ENCODE results near the gene ITGAL. TPM values are rescaled to one million over a fixed set of nuclear protein-coding genes. Genes with fewer than 3 reads are reported as not detected.

ITGAL gene
- total RNA-seq, 1 experiment from 2014 or later = not detected

DNA sequence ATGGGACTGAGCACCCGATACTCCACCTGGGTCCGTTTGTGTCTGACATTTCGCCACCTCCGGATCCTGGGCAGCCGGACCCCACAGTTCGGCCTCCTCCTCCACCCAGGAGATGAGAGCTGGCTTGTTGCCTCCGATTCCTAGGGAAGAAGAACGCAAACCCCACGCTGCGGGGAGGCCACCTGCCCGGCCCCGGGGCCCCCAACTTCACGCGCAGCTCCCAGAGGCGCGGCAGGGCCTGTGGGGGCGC lies 85.1 kb downstream of the ITGAL start:
- no peak for DNase-seq (ENCODE audit: low spot score)
- Histone ChIP-seq H3K9me3 (ENCODE audit: low read depth, low read length, poor library complexity, severe bottlenecking) (no peaks in the 10 kb centered on the region), H3K4me3 (ENCODE audit: low read depth, low read length, poor library complexity, severe bottlenecking) (peak overlapping the region; percentile 95), H3K27me3 (replicated peaks; ENCODE audit: insufficient read depth, low read depth, low read length, poor library complexity) (no peaks in the 10 kb centered on the region), H3K27ac (ENCODE audit: low read depth, low read length, poor library complexity, severe bottlenecking) (peak overlapping the region; percentile 95), H3K36me3 (ENCODE audit: insufficient read depth, low read length, poor library complexity, severe bottlenecking) (peaks cover 33% of the 10 kb centered on the region), H3K4me1 (ENCODE audit: insufficient read depth, low read length, poor library complexity, severe bottlenecking) (no peaks in the 10 kb centered on the region)
- CTCF ChIA-PET = no interaction called here
- BruUV-seq (replicated peaks) = no TSS peak
- TF ChIP-seq, protein P1, sequence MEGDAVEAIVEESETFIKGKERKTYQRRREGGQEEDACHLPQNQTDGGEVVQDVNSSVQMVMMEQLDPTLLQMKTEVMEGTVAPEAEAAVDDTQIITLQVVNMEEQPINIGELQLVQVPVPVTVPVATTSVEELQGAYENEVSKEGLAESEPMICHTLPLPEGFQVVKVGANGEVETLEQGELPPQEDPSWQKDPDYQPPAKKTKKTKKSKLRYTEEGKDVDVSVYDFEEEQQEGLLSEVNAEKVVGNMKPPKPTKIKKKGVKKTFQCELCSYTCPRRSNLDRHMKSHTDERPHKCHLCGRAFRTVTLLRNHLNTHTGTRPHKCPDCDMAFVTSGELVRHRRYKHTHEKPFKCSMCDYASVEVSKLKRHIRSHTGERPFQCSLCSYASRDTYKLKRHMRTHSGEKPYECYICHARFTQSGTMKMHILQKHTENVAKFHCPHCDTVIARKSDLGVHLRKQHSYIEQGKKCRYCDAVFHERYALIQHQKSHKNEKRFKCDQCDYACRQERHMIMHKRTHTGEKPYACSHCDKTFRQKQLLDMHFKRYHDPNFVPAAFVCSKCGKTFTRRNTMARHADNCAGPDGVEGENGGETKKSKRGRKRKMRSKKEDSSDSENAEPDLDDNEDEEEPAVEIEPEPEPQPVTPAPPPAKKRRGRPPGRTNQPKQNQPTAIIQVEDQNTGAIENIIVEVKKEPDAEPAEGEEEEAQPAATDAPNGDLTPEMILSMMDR (conservative IDR thresholded peaks at IDR 0.05; ENCODE audit: low read depth, low read length) = no peak
- no peak for TF ChIP-seq EZH2 (IDR thresholded peaks at IDR 0.05; ENCODE audit: borderline replicate concordance, low read depth, low read length, poor library complexity, severe bottlenecking)
- intact Hi-C loops (cut with micrococcal nuclease; ENCODE audit: unreplicated experiment) = no loop called here
- POLR2A ChIA-PET (ENCODE audit: low non-redundant PET) = no interaction called here

DNA sequence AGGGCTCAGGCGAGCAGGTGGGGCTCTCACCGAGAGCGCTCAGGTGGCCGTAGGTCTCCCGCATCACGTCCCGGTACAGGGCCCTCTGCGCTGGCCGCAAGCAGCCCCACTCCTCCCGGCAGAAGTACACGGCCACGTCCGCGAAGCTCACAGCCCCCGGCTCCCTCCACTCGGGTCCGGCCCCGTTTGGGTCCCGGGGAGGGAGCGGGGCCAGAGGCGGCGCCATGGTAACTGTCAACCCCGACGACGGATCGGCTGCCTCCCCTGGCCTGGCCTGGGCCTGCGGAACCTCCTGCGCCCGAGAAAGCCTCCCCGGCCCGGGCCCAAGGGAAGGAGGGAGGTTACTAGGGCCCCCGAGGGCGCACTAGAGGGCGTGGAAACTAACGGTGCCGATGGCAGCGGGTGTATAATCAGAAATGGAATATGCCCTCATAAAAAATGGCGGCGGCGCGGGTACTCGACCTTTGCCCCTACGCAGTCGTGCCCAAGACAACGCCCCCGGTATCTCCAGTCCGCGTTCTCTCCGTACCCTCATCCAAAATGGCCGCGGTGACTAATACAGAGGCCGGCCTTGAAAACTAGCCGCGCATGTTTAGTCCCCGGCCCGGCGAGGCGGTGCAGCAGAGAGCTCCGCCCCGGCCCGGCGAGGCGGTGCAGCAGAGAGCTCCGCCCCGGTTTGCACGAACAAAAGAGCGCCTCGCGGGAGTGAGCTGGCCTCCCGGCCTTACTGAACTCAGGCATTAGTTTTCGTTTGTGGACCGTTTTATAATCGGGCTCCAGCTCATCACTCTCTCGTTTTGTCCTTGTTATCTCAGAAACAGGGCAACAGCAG lies 85.6 kb downstream of the ITGAL start, which contains the start of gene ZNF764:
ZNF764 (minus strand) TSS at position 418 of the 832 bp plus-strand sequence; CDS start at position 226, 192 bp downstream.
- POLR2A ChIA-PET (ENCODE audit: low non-redundant PET) = interaction anchor here (0.6 to 0.9 kb wide), 3 partner anchors 14 to 114 kb away, joined by 3 to 17 read pairs (median 5); partner anchors contain the start of gene ZNF688
- TSS peak; percentile 54 for BruUV-seq (replicated peaks)
- no peak for TF ChIP-seq EZH2 (IDR thresholded peaks at IDR 0.05; ENCODE audit: borderline replicate concordance, low read depth, low read length, poor library complexity, severe bottlenecking)
- TF ChIP-seq, protein P1 (conservative IDR thresholded peaks at IDR 0.05; ENCODE audit: low read depth, low read length) = no peak
- Histone ChIP-seq H3K9me3 (ENCODE audit: low read depth, low read length, poor library complexity, severe bottlenecking) (no peaks in the 10 kb centered on the region), H3K4me1 (ENCODE audit: insufficient read depth, low read length, poor library complexity, severe bottlenecking) (no peaks in the 10 kb centered on the region), H3K4me3 (ENCODE audit: low read depth, low read length, poor library complexity, severe bottlenecking) (peak within 1 kb of the TSS; percentile 95), H3K27ac (ENCODE audit: low read depth, low read length, poor library complexity, severe bottlenecking) (peak within 1 kb of the TSS; percentile 95), H3K36me3 (ENCODE audit: insufficient read depth, low read length, poor library complexity, severe bottlenecking) (peaks cover 33% of the 10 kb centered on the region), H3K27me3 (replicated peaks; ENCODE audit: insufficient read depth, low read depth, low read length, poor library complexity) (no peaks in the 10 kb centered on the region)
- CTCF ChIA-PET = interaction anchor here (0.6 kb wide), 2 partner anchors 26 to 66 kb away, joined by 6 read pairs; no protein-coding TSS in a partner anchor
- peak; percentile 99 for DNase-seq (ENCODE audit: low spot score)
- intact Hi-C loops (cut with micrococcal nuclease; ENCODE audit: unreplicated experiment) = loop anchor here (1.0 kb wide), 1 partner anchor 23 kb away; no protein-coding TSS in a partner anchor

DNA sequence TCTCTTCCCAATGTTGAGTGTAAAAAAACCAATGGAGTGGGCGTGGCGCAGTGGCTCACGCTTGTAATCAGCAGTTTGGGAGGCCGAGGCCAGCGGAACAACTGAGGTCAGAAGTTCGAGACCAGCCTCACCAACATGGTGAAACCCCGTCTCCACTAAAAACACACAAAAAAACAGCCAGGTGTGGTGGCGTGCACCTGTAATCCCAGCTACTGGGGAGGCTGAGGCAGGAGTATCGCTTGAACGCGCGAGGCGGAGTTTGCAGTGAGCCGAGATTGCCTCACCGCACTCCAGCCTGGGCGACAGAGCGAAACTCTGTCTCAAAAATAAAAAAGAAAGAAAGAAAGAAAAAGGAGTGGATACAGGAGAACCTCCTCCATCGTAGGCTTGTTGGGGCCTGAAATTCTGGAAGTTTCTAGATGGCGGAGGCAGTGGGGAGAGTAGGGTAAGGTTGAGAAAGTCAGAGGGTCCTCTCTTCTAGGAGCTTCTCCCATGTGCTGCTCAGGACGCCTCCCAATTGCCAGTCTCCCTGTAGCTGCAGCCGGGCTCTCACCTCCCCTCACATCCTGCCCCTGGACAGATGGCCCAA lies 86.3 kb downstream of the ITGAL start:
- no peaks in the 10 kb centered on the region for H3K4me1 ChIP-seq (ENCODE audit: insufficient read depth, low read length, poor library complexity, severe bottlenecking)
- H3K9me3 ChIP-seq (ENCODE audit: low read depth, low read length, poor library complexity, severe bottlenecking) = no peaks in the 10 kb centered on the region
- intact Hi-C loops (cut with micrococcal nuclease; ENCODE audit: unreplicated experiment) = loop anchor here (1.0 kb wide), 1 partner anchor 24 kb away; no protein-coding TSS in a partner anchor
- no peak for TF ChIP-seq EZH2 (IDR thresholded peaks at IDR 0.05; ENCODE audit: borderline replicate concordance, low read depth, low read length, poor library complexity, severe bottlenecking)
- TF ChIP-seq, protein P1 (conservative IDR thresholded peaks at IDR 0.05; ENCODE audit: low read depth, low read length) = no peak
- POLR2A ChIA-PET (ENCODE audit: low non-redundant PET) = interaction anchor here (0.6 to 0.9 kb wide), 3 partner anchors 13 to 115 kb away, joined by 3 to 17 read pairs (median 5); partner anchors contain the start of gene ZNF688
- peak overlapping the region; percentile 95 for H3K27ac ChIP-seq (ENCODE audit: low read depth, low read length, poor library complexity, severe bottlenecking)
- no peaks in the 10 kb centered on the region for H3K27me3 ChIP-seq (replicated peaks; ENCODE audit: insufficient read depth, low read depth, low read length, poor library complexity)
- H3K36me3 ChIP-seq (ENCODE audit: insufficient read depth, low read length, poor library complexity, severe bottlenecking) = peaks cover 26% of the 10 kb centered on the region
- peak overlapping the region; percentile 95 for H3K4me3 ChIP-seq (ENCODE audit: low read depth, low read length, poor library complexity, severe bottlenecking)
- CTCF ChIA-PET = interaction anchor here (0.6 kb wide), 2 partner anchors 26 to 67 kb away, joined by 6 read pairs; no protein-coding TSS in a partner anchor
- no peak for DNase-seq (ENCODE audit: low spot score)
- TSS peak; percentile 94 for BruUV-seq (replicated peaks)

Measured in A673 (cell line).